ENCODE data around the gene PPL. TPM values are rescaled to one million over a fixed set of nuclear protein-coding genes. Genes with fewer than 3 reads are reported as not detected.
A peak's percentile ranks its signal among the peaks of the same experiment; 100 is the strongest.

The PPL gene
- total and polyA plus RNA-seq, 2 of the 13 experiments (the other 11 are each of a cell fraction or from before 2014, with no cell fraction given): 5.7 to 6.6 TPM

GRCh38 chr16:4944333-4945281 lies 7.7 kb upstream of the PPL start (continued):
- 0 out of 2 replicates have a peak, but pooled peaks have one; percentile 61 for TF ChIP-seq TSC22D2 (CRISPR knock-in tag; IDR thresholded peaks at IDR 0.05; ENCODE audit: borderline replicate concordance)
- no peak for TF ChIP-seq ZBTB40 (IDR thresholded peaks at IDR 0.05)
- TF ChIP-seq ZBTB40 (CRISPR knock-in tag; IDR thresholded peaks at IDR 0.05): no peak
- TF ChIP-seq ZMAT3 (CRISPR knock-in tag; conservative IDR thresholded peaks at IDR 0.05): no peak
- TF ChIP-seq ZBTB10 (CRISPR knock-in tag; IDR thresholded peaks at IDR 0.05; ENCODE audit: borderline replicate concordance): peak; percentile 97; the same call in 1 of the 2 replicates
- peak; percentile 55; the same call in 1 of the 2 replicates for TF ChIP-seq ZFP91 (CRISPR knock-in tag; IDR thresholded peaks at IDR 0.05; ENCODE audit: borderline replicate concordance)
- TF ChIP-seq ZNF891 (CRISPR knock-in tag; IDR thresholded peaks at IDR 0.05): no peak
- TF ChIP-seq ZBTB4 (CRISPR knock-in tag; IDR thresholded peaks at IDR 0.05; ENCODE audit: borderline replicate concordance): no peak
- TF ChIP-seq ZNF350 (CRISPR knock-in tag; IDR thresholded peaks at IDR 0.05; ENCODE audit: borderline replicate concordance, low read depth): peak; percentile 88
- no peak for TF ChIP-seq ZNF343 (CRISPR knock-in tag; IDR thresholded peaks at IDR 0.05)

All from HepG2 (cell line).